ENCODE results near the gene TUBB.
"Not testable (repeated sequence)": the region's sequence is repeated elsewhere in the genome, so short reads cannot be mapped to it uniquely, and the experiment has no call there.

DNA sequence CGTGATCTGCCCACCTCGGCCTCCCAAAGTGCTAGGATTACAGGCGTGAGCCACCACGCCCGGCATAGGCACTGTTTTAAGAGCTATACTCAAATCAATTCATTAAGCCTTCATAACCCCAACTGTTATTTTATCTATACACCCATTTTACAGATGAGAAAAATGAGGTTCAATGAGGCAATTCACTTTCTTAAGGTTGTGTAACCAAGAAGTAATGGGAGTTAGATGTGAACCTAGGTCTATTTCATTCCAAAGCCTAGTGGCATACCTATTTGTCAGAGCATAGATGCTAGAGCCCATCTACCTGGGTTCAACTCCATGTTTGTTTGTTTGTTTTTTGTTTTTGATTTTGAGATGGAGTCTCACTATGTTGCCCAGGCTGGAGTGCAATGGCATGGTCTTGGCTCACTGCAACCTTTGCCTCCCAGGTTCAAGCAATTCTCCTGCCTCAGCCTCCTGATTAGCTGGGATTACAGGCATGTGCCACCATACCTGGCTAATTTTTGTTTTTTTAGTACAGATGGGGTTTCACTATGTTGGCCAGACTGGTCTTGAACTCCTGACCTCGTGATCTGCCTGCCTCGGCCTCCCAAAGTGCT lies 36.4 kb downstream of the TUBB start:
- not testable (repeated sequence) for TF ChIP-seq FOXA2 (IDR thresholded peaks at IDR 0.05); JUND (IDR thresholded peaks at IDR 0.05); CTCF (IDR thresholded peaks at IDR 0.05; ENCODE audit: low read depth, low read length, missing input control); RAD21 (IDR thresholded peaks at IDR 0.05); TAF1 (conservative IDR thresholded peaks at IDR 0.05); YY1 (IDR thresholded peaks at IDR 0.05); EGR1 (IDR thresholded peaks at IDR 0.05; ENCODE audit: low read depth in 2 of 2); GABPA (IDR thresholded peaks at IDR 0.05 in 1 of 2, conservative IDR thresholded peaks at IDR 0.05 in 1 of 2); FOXA1 (IDR thresholded peaks at IDR 0.05)
- TF ChIP-seq, protein P1, sequence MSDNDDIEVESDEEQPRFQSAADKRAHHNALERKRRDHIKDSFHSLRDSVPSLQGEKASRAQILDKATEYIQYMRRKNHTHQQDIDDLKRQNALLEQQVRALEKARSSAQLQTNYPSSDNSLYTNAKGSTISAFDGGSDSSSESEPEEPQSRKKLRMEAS (IDR thresholded peaks at IDR 0.05), result not testable (repeated sequence)
- TF ChIP-seq, protein P2, sequence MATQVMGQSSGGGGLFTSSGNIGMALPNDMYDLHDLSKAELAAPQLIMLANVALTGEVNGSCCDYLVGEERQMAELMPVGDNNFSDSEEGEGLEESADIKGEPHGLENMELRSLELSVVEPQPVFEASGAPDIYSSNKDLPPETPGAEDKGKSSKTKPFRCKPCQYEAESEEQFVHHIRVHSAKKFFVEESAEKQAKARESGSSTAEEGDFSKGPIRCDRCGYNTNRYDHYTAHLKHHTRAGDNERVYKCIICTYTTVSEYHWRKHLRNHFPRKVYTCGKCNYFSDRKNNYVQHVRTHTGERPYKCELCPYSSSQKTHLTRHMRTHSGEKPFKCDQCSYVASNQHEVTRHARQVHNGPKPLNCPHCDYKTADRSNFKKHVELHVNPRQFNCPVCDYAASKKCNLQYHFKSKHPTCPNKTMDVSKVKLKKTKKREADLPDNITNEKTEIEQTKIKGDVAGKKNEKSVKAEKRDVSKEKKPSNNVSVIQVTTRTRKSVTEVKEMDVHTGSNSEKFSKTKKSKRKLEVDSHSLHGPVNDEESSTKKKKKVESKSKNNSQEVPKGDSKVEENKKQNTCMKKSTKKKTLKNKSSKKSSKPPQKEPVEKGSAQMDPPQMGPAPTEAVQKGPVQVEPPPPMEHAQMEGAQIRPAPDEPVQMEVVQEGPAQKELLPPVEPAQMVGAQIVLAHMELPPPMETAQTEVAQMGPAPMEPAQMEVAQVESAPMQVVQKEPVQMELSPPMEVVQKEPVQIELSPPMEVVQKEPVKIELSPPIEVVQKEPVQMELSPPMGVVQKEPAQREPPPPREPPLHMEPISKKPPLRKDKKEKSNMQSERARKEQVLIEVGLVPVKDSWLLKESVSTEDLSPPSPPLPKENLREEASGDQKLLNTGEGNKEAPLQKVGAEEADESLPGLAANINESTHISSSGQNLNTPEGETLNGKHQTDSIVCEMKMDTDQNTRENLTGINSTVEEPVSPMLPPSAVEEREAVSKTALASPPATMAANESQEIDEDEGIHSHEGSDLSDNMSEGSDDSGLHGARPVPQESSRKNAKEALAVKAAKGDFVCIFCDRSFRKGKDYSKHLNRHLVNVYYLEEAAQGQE (IDR thresholded peaks at IDR 0.05), result not testable (repeated sequence)
